Stimulated activated CD4-positive, alpha-beta T cell treated with anti-CD3 and anti-CD28 coated beads, TNF-alpha, amount 100 ng/mL, for 1 hour (primary cell): Measurements from ENCODE around the gene KRT85.

Source experiments
- DNase-seq, 3 donors: peaks; one replicate each; pipeline ENCODE4 v3.0.0-alpha.2; 2020; ENCODE audit warnings: low read depth in 3 of 3, low spot score in 1 of 3

The KRT85 gene

DNA sequence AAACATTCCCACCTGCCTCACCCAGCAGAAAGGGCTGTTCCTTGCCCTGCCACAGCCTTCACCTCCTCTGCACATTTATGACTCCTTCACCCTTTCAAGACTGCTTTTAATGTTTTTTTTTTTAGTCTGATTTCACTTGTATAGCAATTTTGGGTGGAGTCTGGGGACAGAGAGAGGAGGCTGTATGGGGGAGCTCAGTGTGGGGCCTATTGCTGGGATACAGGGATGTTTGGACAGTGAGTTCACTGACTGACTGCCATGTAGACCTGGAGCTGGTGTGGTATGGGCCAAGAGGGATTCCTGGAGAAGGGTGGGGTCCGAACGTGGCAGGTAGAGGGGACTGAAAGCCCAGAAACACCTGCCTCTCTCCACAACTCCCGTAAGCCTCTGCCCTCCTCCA, 1.9 kb upstream of the KRT85 start:
- no peak for DNase-seq

DNA sequence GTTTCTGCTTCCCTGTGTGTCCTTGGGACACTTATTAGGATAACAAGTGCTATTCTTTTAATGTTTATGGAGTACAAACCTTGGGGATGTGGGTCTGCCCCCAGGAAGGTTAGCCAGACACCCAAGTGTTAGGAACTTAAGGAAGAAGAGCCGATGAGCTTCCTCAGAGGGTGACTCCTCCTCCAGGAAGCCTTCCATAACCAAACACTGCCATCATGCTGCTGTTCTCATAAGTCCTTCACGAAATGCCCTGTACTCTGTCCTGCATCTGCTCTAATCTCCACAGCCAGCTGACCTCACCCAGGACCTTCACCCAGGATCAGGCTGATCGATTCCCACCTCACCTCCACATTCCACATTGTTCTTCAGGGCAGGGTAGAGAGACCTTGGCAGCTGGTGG, 1.2 kb upstream of the KRT85 start:
- no peak for DNase-seq

DNA sequence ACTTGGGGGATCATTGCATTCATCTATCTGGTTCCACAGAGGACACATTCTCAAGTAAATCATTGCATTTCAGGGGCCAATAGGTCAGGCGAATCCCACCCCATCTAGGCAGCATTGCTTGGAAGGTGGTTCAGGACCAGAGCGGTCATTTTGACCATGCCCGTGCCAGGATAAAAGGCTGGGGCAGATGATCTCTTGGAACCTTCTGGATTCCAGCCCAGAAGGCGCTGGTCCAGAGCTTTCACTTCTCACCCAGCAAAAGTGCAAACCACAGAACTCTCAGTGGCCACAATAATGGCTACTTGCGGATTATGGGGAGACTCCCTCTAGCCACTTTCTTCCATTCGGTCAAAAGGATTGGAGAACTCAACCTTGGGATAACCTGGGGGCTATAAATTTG, 595 bp upstream of the KRT85 start:
- DNase-seq, result no peak

DNA sequence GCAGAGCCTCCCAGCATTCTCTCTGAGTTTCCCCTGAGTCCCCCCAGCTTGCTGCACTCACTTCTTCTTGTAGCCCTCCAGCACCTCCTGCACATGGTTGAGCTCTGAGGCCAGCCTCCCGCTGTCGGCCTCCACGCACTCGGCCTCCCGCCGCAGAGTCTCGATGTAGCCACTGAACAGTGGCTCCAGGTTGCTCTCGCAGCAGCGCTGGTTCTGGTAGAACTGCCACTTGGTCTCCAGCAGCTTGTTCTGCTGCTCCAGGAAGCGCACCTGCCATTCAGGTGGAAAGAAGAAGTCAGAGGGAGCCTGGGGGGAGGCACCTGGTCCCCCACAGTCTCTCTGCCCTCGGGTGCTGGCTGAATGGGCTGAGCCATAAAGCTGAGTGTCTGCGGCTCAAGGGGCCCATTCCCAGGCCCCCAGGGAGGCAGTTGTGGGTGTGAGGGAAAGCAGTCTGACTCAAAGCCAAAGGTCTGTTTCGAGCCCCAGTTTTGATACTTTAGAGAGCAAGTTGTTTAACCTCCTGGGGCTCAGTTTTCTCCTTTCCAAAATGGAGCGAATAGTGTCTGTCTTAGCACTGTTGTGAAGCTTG, 2.3 kb downstream of the KRT85 start:
- no peak for DNase-seq

DNA sequence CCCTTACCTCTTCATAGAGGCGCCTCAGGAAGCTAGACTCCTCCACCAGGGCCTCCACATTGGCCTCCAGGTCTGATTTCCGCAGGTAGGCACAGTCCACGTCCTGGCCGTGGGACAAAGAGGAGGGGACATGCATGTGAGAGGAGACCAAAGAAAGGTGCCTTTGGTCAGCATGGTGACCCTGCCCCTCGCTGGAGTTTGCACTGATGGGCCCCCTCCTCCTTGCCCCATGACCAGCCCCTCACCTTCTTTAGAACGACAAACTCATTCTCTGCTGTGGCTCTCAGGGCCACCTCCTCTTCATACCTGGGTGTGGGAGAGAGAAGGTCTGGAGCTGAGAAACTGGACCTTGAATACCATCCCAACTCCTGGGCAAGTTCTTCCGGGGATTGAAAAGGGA, 3.2 kb downstream of the KRT85 start:
- no peak for DNase-seq

DNA sequence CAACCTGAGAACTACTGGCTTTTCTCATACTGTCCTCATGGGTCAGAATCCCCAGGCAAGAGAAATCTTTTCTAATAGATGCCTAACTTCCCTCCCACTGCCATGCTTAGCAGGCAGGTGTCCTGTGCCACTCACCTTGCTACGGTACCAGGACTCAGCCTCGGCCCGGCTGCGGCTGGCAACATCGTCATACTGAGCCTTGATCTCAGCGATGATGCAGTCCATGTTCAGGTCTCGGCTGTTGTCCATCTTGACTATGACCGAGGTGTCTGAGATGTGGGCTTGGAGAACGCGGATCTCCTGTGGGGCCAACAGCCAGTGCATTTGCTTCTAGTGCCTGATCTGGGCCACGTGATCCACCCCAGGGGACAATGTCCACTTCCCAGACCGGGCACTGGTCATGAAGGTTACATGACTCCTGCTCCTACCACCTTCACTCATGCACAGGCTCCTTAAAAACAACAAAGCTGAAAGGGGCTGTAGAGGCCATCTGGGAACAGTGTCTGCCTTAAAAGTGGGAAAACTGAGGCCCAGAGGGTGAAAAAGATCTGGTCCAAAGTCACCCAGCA, 4.1 kb downstream of the KRT85 start:
- no peak for DNase-seq

DNA sequence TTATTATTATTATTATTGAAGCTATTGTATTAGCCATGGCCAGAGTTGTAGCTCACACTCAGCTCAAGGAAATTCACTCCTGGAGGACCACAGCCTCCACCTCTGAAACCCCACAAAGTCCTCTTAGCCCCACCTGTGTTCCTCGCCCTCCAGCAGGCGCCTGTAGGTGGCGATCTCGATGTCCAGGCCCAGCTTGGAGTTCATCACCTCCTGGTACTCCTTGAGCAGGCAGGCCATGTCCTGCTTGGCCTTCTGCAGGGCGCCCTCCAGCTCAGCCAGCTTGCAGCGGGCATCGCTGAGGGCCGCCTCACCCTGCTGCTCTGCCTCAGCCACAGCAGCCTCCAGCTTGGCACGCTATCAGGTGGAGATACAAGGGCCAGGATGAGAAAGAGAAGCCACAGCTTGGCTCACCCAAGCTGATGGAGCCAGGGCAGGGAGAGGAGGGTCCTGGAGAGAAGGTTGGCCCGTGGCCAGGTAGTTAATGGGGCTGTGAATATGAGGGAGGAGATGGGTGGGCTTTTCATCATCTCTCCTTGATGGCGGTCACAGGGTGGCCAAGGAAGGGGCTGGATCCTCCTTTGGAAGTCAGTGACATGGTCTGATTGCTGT, 5.1 kb downstream of the KRT85 start:
- no peak for DNase-seq

DNA sequence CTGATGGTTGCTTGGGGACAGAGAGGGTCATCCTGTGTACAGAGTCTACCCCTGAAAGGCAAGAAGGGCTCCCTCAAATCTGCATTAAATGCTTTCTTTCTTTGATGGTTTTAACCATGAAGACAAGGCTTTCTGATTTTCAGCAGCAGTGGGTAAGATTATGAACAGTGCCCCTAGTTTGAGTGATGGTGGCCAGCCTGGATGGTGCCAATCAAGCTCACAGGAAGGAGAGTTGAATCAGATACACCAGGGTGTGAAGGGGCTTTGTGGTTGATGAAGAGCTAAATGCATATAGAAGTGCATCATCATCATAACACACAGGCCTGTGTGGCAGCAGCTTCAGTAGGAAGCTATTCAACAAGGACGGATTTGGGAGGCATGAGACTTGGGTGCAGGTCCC, 5.7 kb downstream of the KRT85 start:
- no peak for DNase-seq

DNA sequence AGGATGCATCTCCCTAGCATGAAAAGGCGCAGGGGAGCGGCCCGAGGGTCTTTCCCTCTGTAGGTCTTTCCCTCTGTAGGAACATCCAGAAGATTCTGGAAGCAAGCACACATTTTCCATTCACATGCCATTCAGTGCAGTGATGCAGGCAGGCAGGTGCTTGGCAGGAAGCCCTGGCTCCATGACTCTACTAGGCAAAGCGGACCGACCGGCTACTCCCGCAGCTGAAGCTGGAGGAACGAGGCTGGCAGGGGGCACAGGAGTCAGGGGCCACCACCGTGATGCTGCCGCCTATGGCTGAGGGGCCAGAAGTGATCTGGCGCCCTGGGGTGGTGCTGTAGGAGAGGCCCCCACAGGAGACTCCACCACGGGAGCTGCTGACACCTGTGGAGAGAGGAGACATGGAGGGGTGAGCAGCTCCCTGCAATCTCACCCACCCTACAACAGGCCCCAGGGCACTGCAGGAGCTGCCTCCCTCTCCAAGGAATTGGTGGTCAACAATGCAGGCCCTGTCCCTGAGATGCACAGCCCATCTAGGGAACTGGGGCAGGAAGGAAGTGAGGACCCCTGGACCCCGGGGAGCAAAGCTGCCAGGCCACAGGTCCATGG, 6.5 kb downstream of the KRT85 start:
- no peak for DNase-seq

DNA sequence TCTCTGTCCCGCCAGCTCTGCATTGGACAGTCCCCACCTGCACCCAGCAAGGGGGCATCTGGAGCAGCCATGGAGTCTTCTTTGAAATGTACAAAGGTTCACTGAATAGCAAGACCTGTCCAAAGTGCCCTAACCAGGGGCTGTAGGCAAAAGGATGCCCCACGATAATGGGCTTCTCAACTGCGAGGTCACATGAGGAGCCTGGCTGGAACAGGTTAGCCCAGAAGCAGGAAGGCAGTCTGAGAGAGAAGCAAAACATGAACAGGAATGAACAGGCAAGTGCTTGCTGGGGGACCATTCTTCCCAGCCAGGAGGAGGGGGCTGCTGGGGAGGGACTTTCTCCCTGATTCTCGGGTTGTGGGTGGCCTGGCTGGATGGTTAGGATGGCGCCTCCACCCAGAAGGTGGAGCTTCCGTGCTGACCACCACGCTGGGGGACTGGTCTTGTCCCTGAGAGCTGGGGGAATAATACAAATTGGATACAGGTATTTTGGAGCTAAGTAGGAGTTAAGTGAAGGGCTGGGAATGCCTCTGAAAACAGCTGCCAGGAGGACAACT, 7.1 kb downstream of the KRT85 start:
- no peak for DNase-seq

DNA sequence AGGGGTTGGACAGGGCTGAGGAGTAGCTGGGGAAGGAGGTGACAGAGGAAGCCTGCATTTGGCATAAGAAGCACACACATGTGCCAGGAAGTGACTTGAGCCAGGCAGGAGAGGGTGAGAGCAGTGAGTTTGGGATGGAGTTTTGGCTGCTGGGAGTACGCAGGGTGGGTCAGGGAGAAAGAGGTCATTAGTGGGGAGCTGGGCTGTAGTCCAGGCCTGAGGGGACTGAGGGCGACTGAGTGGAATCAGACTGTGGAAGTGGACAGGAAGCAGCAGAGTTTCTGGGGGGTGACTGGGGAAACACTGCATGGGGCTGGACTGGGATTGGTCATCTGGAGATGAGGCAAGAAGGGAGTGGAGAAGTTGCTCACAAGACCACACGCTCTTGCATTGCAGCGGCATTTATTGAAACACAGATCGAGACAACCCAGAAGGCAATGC, 7.6 kb downstream of the KRT85 start:
- no peak for DNase-seq

DNA sequence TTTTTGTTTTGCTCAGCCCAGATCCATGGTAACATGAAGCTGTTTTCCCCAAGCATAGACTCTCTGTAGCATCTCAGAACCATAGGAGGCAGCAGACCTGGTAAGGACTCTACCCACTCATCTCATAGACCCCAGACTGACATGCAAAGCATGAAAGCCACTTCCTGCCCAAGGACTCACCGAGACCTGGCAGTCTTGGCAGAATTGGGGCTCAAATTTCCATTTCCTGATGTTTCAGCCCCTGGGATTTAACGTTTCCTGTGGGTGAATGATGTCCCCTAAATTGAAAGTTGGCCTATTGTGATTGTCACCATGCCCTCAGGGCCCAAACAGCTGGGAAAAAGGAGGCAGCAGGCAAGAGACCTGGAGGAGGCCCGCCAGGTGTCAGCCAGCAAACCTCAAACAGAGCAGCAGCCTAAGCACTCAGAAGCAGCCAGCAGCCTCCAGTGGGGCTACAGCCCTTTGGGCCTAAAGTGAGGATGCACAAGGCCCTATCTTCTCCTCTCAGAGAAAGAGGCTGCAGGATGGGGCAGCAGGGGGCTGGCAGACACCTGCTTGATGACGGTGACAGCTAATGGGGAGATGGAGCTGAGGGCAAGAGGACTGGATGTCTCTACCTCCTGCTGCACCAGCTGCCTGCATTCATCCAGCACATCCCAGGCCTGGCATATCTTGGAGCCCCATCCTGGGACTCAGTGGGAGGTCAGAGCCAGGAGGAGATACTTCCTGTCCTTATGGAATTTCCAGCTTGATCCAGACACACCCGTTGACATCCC, 8.5 kb downstream of the KRT85 start:
- DNase-seq, result no peak

DNA sequence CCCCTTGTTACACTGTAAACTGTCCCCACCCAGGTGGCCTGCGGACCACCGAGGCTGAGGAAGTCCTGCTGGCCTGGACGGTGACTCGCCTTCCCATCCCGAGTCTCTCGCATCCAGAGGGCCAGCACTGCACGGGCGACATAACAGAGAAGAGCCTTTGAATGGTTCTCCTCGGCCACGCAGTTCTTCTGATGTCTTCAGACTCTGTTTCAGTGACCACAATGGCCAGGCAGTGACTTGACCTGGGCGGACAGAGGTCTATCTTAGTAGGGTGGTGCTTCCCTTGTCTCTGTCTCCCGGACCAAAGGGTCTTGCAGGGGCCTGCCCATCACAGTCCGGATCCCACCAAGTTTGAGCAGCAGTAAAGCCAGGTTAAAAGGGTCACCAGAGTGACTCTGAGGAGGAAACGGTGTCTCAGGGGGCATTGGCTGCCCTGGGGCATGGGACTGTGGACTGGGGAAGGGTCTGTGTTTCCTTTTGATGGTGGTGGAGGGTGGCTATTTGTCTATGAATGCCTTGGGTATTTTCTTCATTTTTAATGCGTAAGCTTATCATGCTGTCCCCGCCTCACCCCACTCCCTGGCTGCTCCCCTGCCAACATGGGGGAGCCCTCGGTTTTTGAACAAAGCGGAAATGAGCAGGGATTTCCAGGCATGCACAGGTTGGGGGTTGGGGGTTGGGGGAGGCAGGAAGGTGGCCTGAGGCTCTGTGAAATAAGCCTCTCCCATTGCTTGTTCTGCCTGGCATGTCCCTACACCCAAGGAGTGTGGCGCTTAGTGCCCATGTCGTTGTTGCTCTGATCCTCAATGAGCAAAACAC, 10.3 kb downstream of the KRT85 start:
- no peak for DNase-seq

DNA sequence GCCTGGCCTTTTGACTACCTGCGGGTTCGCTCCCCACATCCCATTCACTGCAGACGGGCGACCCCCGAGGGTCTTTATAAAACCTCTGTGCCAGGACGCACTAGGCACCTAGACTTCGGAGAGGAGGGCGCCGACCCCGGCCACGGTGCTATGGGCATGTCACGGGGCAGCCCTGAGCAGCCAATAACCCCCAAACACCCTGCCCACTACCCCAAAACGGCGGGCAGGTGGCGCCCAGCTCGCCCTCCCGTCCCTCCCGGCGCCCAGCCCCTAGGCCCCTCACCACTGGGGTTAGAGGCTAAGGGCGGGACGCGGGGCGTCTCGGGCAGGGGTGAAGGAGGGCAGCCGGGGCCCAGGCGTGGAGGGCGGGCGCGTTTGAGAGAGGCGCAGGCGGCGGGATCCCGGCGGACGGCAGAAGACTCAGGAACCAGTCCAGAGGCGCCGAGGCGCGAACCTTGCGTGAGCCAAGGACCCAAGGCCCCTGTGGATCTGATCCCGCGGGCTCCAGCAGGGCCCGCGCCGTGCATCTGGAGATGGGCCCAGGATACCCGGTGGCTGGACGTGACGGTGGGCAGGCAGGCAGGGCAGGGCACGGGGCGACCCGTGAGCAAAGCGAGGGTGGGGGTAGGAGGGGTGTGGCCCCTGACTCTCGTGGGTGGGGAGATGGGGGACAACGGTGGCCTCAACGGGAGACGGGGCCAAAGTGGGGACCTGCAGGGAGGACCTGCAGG, 11.1 kb downstream of the KRT85 start:
- no peak for DNase-seq

DNA sequence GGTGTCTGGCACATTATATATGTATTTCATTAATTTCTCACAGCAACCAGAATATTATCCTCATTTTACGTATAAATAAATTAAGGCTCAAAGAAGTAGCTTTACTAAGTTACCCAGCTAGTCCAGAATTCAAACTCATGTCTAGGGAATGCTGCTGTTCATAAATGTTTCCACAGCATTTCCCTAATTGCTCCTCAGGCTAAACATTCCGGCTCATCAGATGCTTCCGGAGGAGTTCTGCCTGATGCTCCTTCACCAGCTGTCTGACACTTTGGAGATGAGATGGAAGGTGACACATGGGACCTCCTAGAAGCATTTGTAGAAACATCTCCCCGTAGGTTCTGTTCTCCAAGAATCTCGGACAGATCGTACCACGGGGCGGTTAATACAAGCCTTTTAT, 12.1 kb downstream of the KRT85 start:
- no peak for DNase-seq

DNA sequence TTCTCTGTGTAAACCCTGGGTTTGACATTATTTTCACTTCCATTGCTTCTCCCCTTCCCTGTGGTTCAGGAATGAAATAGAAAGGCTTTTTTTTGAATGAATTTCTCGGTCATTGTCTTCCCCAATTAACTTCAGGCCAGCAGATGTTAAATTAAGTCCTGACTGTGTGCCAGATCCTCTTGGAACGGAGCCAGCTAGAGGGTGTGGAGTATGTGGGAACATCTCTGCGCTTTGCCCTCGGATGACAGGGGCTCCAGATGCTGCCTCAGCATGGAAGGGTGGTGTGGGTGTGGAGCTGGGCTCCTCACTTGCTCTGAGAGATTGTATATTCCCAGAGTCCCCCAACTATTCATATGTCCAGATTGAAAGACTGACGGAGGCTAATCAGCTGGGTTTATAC, 13.1 kb downstream of the KRT85 start:
- DNase-seq, result no peak

DNA sequence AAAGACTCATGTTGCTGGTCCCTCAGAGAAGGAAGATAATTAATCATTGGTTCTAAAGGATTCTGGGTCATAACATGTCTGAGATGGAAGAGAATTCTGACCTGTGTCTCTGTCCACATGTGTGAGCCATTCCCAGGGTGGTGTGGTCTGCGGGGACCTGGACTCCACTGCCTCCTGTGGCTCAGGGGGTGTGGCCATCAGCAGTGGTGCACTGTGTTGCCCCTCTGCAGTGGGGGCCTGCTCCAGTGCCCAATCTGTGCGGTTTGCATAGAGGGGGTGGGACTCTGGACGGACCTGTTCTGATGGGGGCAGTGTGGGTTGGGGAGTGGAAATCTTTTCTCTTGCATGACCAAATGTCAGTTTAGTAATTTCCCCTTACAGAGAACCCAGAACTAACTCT, 13.5 kb downstream of the KRT85 start:
- DNase-seq, result no peak

DNA sequence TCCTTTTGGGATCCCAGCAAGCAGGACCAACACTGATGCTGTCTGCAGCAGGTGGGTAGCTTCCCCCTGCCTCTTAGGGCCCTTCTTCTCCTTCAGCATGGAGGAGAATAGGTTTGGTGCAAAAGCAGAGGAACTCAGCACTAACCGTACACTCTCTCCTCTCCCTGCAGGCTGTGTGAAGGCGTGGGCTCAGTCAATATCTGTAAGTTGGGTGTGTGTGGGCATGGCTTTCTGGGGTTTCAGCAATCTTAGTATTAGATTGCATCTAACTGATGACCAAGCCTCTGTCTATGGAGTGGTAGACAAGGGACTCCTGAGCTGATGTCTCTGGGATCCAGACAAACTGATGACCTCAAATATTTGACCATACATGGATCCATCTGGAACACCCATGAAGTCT, 14.3 kb downstream of the KRT85 start:
- DNase-seq, result no peak

DNA sequence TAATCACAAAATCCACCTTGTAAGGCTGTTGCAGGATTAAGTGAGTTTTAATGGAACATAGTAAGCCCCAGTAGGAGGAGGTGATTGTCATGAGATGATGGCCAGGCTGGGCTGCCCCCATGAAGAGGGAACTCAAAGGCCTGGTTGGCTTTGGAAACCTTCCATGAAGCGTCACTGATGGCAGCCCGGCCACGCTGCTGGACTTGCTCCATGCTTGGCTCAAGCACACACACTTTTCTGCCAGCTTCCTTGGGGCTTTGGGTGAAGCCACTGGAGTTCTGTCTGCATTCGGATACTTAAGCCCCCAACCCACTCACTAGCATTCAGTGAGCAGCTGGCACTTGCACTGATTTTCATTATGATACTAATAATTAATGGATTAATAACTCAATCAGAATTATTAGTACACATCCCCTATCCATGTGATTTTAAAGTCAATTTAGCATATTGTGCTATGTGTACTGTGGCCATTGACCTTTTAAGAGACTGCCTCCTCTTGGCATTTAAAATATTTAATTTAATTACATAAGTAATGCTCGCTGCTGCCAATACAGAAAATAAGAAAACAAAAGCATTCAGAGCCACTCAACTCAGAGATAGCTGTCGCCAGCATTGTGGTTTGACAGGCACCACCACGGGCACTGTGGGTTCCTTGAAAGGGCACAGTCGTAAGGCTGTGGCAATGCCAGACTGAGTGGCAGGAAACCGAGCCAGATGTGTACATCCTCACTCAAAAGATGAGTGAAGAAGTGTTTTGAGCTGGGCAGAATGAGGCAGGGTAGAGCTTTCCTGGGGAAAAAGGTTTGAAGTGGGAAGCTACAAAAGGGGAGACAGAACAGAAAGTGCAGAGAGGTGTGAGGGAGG, 15.9 kb downstream of the KRT85 start:
- peak in 2 of 3 donors; percentile 8 to 24 for DNase-seq
